GM12878 (cell line): ENCODE results near the gene VMAC. TPM values are rescaled to one million over a fixed set of nuclear protein-coding genes. Genes with fewer than 3 reads are reported as not detected.

ENCODE experiments used
- ATAC-seq: fragments of 200-7000 bp; cut with Tn5 transposase; 3 replicates; pipeline ENCODE4 v1.9.1; 2020; ENCODE audit warnings: mild to moderate bottlenecking, moderate library complexity
- BruUV-seq: library from RNA; stranded (reverse); fragments of 400-500 nt; replicated peaks from 2 replicates; lab custom pipeline; 2021; lab: Mats Ljungman, UMichigan
- CTCF ChIA-PET: fragments of 300-600 bp; sonication (Branson Sonifier 250); formaldehyde crosslinking; extraction: SDS; loops from one replicate; lab custom pipeline; 2021; ENCODE audit warnings: inconsistent platforms; lab: Yijun Ruan, JAX
- POLR2A ChIA-PET: fragments of 350-600 bp; formaldehyde crosslinking; extraction: SDS; loops from one replicate; lab custom pipeline; 2021; ENCODE audit warnings: inconsistent platforms; lab: Charles Lee
- RAD21 ChIA-PET: fragments of 300-600 bp; sonication (Branson Sonifier 250); formaldehyde crosslinking; loops from one replicate; lab custom pipeline; 2023; ENCODE audit warnings: antibody characterized with exemption; ENCODE audit not compliant: unreplicated experiment; lab: Charles Lee
- SMC1A ChIA-PET: fragments of 300-600 bp; sonication (Branson Sonifier 250); formaldehyde crosslinking; loops from one replicate; lab custom pipeline; 2023; ENCODE audit not compliant: unreplicated experiment, uncharacterized antibody; lab: Charles Lee
- DNase-seq: peaks from one replicate; pipeline ENCODE4 v3.0.0-alpha.2; 2011; ENCODE audit warnings: low read depth, low spot score
- FAIRE-seq: peaks from 3 replicates; lab custom pipeline; 2011; peaks lifted over from hg19 to GRCh38; lab: Jason Lieb, UNC
- H2AFZ ChIP-seq: 2 replicates; pipeline ENCODE4 v1.6.0; 2011; ENCODE audit warnings: low read depth, low read length, control low read depth; ENCODE audit not compliant: control insufficient read depth
- H3K27ac ChIP-seq: 2 replicates; pipeline ENCODE4 v1.5.1; 2011; ENCODE audit warnings: control low read depth; ENCODE audit not compliant: control insufficient read depth, insufficient read depth
- H3K27me3 ChIP-seq, 2 experiments: replicated peaks in 1 of 2; 2 replicates each; pipeline versions ENCODE4 v1.6.0 to v1.6.1; 2011; ENCODE audit warnings: low read length in 1 of 2; ENCODE audit not compliant: control insufficient read depth in 2 of 2, insufficient read depth in 2 of 2
- H3K36me3 ChIP-seq, 2 experiments: 2 replicates each; pipeline ENCODE4 v1.5.1; 2011; ENCODE audit warnings: low read length in 1 of 2; ENCODE audit not compliant: control insufficient read depth in 2 of 2, insufficient read depth in 2 of 2
- H3K4me1 ChIP-seq: 2 replicates; pipeline ENCODE4 v1.6.1; 2011; ENCODE audit warnings: mild to moderate bottlenecking, low read length, moderate library complexity, mixed read lengths; ENCODE audit not compliant: control insufficient read depth, insufficient read depth
- H3K4me2 ChIP-seq: 2 replicates; pipeline ENCODE4 v1.6.0; 2011; ENCODE audit warnings: control low read depth; ENCODE audit not compliant: control insufficient read depth, insufficient read depth
- H3K4me3 ChIP-seq: fragments of 200-600 bp; sonication (generic); 2 replicates; pipeline ENCODE4 v1.5.1; 2016
- H3K79me2 ChIP-seq: 2 replicates; pipeline ENCODE4 v1.6.0; 2011; ENCODE audit warnings: low read length; ENCODE audit not compliant: control insufficient read depth, insufficient read depth
- H3K9ac ChIP-seq: 2 replicates; pipeline ENCODE4 v1.8.0; 2011; ENCODE audit warnings: low read length, control low read depth, mixed read lengths; ENCODE audit not compliant: control insufficient read depth, insufficient read depth
- H3K9me3 ChIP-seq: replicated peaks from 3 replicates; pipeline ENCODE4 v1.5.1; 2011; ENCODE audit warnings: mild to moderate bottlenecking, low read length; ENCODE audit not compliant: control insufficient read depth, insufficient read depth
- H4K20me1 ChIP-seq: 2 replicates; pipeline ENCODE4 v1.6.0; 2011; ENCODE audit not compliant: control insufficient read depth, insufficient read depth
- ATF7 ChIP-seq: fragments of 450-650 bp; IDR thresholded peaks from 2 replicates; pipeline ENCODE4 v1.6.1; 2016; ENCODE audit warnings: low read depth, mild to moderate bottlenecking
- CEBPB ChIP-seq, 2 experiments: fragments of 150-350 bp in 1 of 2; IDR thresholded peaks; 2 replicates each; pipeline ENCODE4 v1.6.1; 2012 to 2014; ENCODE audit warnings: low read depth in 2 of 2, low read length in 2 of 2, borderline replicate concordance in 1 of 2, inconsistent platforms in 1 of 2
- CHD4 ChIP-seq: fragments of 200-600 bp; sonication (generic); IDR thresholded peaks from 2 replicates; pipeline ENCODE4 v1.6.1; 2016; ENCODE audit warnings: mild to moderate bottlenecking
- CREB1 ChIP-seq: IDR thresholded peaks from 2 replicates; pipeline ENCODE4 v1.6.1; 2012; ENCODE audit warnings: low read depth, mild to moderate bottlenecking, inconsistent platforms
- ELK1 ChIP-seq: IDR thresholded peaks from 2 replicates; pipeline ENCODE4 v1.6.1; 2012; ENCODE audit warnings: low read depth, low read length, improper control_type of control experiment
- HDAC6 ChIP-seq: fragments of 200-600 bp; sonication (generic); IDR thresholded peaks from one replicate; pipeline ENCODE4 v1.8.0; 2017; ENCODE audit warnings: antibody characterized with exemption; ENCODE audit not compliant: unreplicated experiment
- MYC ChIP-seq: IDR thresholded peaks from 2 replicates; pipeline ENCODE4 v1.6.1; 2011; ENCODE audit warnings: mild to moderate bottlenecking, low read length, moderate library complexity, inconsistent platforms; ENCODE audit not compliant: insufficient read depth, insufficient replicate concordance, insufficient read length, severe bottlenecking
- PBX3 ChIP-seq: IDR thresholded peaks from 2 replicates; pipeline ENCODE4 v1.6.1; 2011; ENCODE audit warnings: mild to moderate bottlenecking, low read depth, low read length, moderate library complexity; ENCODE audit not compliant: insufficient replicate concordance
- RCOR1 ChIP-seq: conservative IDR thresholded peaks from 2 replicates; pipeline ENCODE4 v1.6.1; 2012; ENCODE audit warnings: low read depth, low read length, improper control_type of control experiment
- SKIL ChIP-seq: fragments of 450-650 bp; IDR thresholded peaks from 2 replicates; pipeline ENCODE4 v1.6.1; 2017; ENCODE audit warnings: mild to moderate bottlenecking, low read depth, inconsistent platforms; ENCODE audit not compliant: poor library complexity, severe bottlenecking
- WGBS: methylation state at CpG from one replicate; pipeline ENCODE4 v1.1.6; 2016; ENCODE audit warnings: low lambda C conversion rate; ENCODE audit not compliant: insufficient replicate concordance, insufficient coverage; ENCODE audit errors: missing lambda C conversion rate; 5-methylcytosine and 5-hydroxymethylcytosine counted together
- in situ Hi-C: fragments of 300-500 bp; cut with MboI; formaldehyde crosslinking; loops from 9 replicates; pipeline ENCODE4 v1.14.3; 2018; ENCODE audit warnings: mixed read lengths
- intact Hi-C: fragments of 100-400 bp; cut with micrococcal nuclease; formaldehyde crosslinking; loops from one replicate; pipeline ENCODE4 v1.14.2; 2022; ENCODE audit not compliant: unreplicated experiment
- polyA plus RNA-seq, 11 experiments: library from polyadenylated mRNA; depleted of rRNA in 4 of 11; unstranded in 6 of 11; stranded (reverse) in 5 of 11; fragments of >200 nt; fragmentation: Nextera tagmentation in 4 of 11; fragmentation: Illumina TruSeq in 1 of 11; extraction: Ambion mirVana in 4 of 11; extraction: Trizol in 1 of 11; gene quantifications; 1 replicate in 1 of 11; 2 replicates in 10 of 11; pipeline versions ENCODE4 v1.2.1 to v1.2.3, GENCODE V29; 2011 to 2016; ENCODE audit warnings: inconsistent platforms in 2 of 11, missing spikeins in 2 of 11, low read depth in 1 of 11
- total RNA-seq, 4 experiments: library from RNA; depleted of rRNA in 3 of 4; stranded (reverse); fragments of >200 nt in 3 of 4; fragmentation: Illumina TruSeq in 1 of 4; extraction: Trizol in 1 of 4; gene quantifications; 2 replicates each; pipeline versions ENCODE4 v1.2.1 to v1.2.3, GENCODE V29; 2013 to 2021

VMAC gene
- total and polyA plus RNA-seq, 10 of the 15 experiments (the other 5 are each of a cell fraction or from before 2014, with no cell fraction given): 0.18 to 6.8 (median 1.8) TPM

- no peak overlapping the region for H3K27ac ChIP-seq
- intact Hi-C loops (no loop called here), in situ Hi-C loops (no loop called here)
- no peaks in the 10 kb centered on the region for H3K4me1 ChIP-seq
- no peak overlapping the region for H2AFZ ChIP-seq
- DNase-seq (no peak), FAIRE-seq (no peak), ATAC-seq (no peak)
- no peaks in the 10 kb centered on the region for H3K79me2 ChIP-seq
- H3K4me2 ChIP-seq: no peak overlapping the region
- POLR2A ChIA-PET: no interaction called here
- no peaks in the 10 kb centered on the region for H3K27me3 ChIP-seq
- H3K4me3 ChIP-seq: no peak overlapping the region
- H3K9me3 ChIP-seq: no peaks in the 10 kb centered on the region
- no peaks in the 10 kb centered on the region for H4K20me1 ChIP-seq
- no peak for TF ChIP-seq CHD4
- no peak for TF ChIP-seq RCOR1
- TF ChIP-seq ELK1: no peak
- TF ChIP-seq ATF7: no peak
- no peak for TF ChIP-seq HDAC6
- no peak for TF ChIP-seq PBX3
- TF ChIP-seq SKIL: no peak
- no peak for TF ChIP-seq CREB1
- TF ChIP-seq MYC: no peak
- TF ChIP-seq CEBPB (IDR thresholded peaks at IDR 0.05; ENCODE audit: borderline replicate concordance in 1 of 2, low read depth in 2 of 2, low read length in 2 of 2): no peak
- no peak overlapping the region for H3K9ac ChIP-seq
- BruUV-seq: no TSS peak
- CTCF ChIA-PET: no interaction called here
- SMC1A ChIA-PET: no interaction called here
- 23% methylated on average over 8 of the region's 8 CpGs for WGBS
- RAD21 ChIA-PET: no interaction called here
- no peaks in the 10 kb centered on the region for H3K36me3 ChIP-seq
Observed at GRCh38 chr19:5877427-5877826, 27.2 kb upstream of the VMAC start.
